Adipocyte (in vitro differentiated cells): Measurements from ENCODE around the gene DNMT3A.
A peak's percentile ranks its signal among the peaks of the same experiment; 100 is the strongest.

Experiments used
- DNase-seq: peaks from one replicate; pipeline ENCODE4 v3.0.0-alpha.2; 2015; ENCODE audit warnings: low read depth
- H3K27me3 ChIP-seq: replicated peaks from 2 replicates; pipeline ENCODE4 v1.7.0; 2013; ENCODE audit warnings: mild to moderate bottlenecking, low read length, moderate library complexity; ENCODE audit not compliant: control insufficient read depth, insufficient read depth
- H3K36me3 ChIP-seq: 2 replicates; pipeline ENCODE4 v1.7.0; 2013; ENCODE audit warnings: low read length, mild to moderate bottlenecking, moderate library complexity; ENCODE audit not compliant: control insufficient read depth, insufficient read depth, severe bottlenecking
- H3K4me1 ChIP-seq: 2 replicates; pipeline ENCODE4 v1.7.0; 2013; ENCODE audit warnings: mild to moderate bottlenecking, low read length, moderate library complexity; ENCODE audit not compliant: control insufficient read depth, insufficient read depth
- H3K4me3 ChIP-seq: 2 replicates; pipeline ENCODE4 v1.7.0; 2013; ENCODE audit warnings: mild to moderate bottlenecking, low read length, moderate library complexity
- H3K9ac ChIP-seq: 2 replicates; pipeline ENCODE4 v1.7.0; 2013; ENCODE audit warnings: mild to moderate bottlenecking, low read length, moderate library complexity
- H3K9me3 ChIP-seq: 2 replicates; pipeline ENCODE4 v1.7.0; 2013; ENCODE audit warnings: mild to moderate bottlenecking, low read length, moderate library complexity; ENCODE audit not compliant: control insufficient read depth

DNMT3A gene

GRCh38 chr2:25378731-25379490 is 37.2 kb upstream of the DNMT3A start:
- Histone ChIP-seq H3K9me3 (no peaks in the 10 kb centered on the region), H3K9ac (no peak overlapping the region), H3K4me3 (no peak overlapping the region), H3K36me3 (no peaks in the 10 kb centered on the region), H3K4me1 (peaks cover 4% of the 10 kb centered on the region), H3K27me3 (no peaks in the 10 kb centered on the region)
- no peak for DNase-seq

DNA sequence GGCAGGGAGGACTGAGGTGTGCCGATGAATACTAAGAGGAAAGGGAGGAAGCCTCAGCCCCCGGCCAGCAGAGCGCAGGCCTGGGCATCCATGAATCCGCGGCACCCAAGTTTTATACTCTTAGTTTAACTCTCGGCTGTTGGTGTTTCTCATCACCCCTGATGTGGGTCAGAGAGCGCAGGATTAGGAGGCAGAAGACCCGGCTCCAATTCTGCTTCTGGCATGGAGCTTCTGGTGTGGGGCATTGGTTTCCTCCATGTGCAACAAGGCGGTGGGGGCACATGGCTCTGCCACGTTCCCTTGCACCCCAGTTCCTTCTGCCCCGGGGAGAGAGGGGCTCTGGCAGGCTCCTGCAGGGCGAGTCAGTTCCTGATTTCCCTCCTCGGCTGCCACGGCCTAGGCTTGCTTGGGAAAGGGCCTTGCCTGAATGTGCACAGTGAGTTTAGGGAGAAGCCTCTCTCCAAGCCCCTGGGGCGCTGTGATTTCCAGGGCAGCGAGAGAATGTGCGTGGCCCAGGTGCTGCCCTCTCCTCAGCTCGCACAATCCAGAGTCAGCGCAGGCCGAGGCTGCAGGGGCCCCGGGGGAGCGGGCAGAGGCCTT is 36.2 kb upstream of the DNMT3A start:
- no peak overlapping the region for H3K9ac ChIP-seq
- no peaks in the 10 kb centered on the region for H3K36me3 ChIP-seq
- H3K4me3 ChIP-seq, result no peak overlapping the region
- no peaks in the 10 kb centered on the region for H3K27me3 ChIP-seq
- peaks cover 4% of the 10 kb centered on the region for H3K4me1 ChIP-seq
- DNase-seq, result no peak
- H3K9me3 ChIP-seq, result no peaks in the 10 kb centered on the region

DNA sequence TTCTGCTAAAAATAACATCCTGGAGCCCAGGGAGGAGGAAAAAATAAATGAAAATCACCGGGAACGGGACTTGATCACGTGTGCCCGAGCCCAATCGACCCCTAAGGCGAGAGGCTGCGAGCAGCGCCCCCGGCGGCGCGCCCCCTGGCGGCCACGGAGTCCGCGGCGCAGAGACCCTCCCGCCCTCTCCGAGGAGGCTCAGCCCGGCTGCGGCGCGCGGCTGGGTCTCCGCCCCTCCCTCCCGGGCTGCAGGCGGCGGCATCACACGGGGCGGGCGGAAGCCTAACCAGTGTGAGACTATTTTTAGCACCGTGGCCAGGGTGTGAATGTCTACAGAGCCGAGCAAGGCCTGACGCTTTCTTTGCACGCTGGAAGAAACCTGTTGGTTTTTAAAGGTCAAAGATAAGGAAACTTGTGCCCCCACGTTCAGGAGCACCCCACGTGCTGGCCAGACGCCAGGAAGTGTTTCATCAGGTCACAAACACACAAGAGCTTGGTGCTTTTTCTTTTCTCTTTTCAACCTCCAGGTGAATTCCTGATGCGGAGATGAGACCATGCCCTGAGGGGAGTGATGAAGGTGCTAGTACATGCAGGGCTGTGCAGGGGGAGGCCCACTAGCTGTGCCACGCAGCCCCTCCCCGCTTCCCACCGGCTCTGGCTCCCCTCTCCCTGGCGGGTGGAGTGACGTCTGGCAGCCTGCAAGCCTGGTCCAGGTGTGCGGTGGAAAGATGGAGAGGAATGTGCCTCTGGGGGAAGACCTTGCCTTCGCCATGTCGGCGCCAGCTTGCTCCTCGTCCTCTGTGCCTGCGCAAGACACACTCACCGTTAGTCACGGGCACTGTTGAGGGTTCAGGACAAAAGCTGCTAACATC is 35.3 kb upstream of the DNMT3A start:
- peaks cover 4% of the 10 kb centered on the region for H3K4me1 ChIP-seq
- no peaks in the 10 kb centered on the region for H3K36me3 ChIP-seq
- H3K9me3 ChIP-seq, result no peaks in the 10 kb centered on the region
- H3K27me3 ChIP-seq, result no peaks in the 10 kb centered on the region
- DNase-seq, result peak; percentile 92
- H3K4me3 ChIP-seq, result peak overlapping the region; percentile 71
- H3K9ac ChIP-seq, result peak overlapping the region; percentile 42

DNA sequence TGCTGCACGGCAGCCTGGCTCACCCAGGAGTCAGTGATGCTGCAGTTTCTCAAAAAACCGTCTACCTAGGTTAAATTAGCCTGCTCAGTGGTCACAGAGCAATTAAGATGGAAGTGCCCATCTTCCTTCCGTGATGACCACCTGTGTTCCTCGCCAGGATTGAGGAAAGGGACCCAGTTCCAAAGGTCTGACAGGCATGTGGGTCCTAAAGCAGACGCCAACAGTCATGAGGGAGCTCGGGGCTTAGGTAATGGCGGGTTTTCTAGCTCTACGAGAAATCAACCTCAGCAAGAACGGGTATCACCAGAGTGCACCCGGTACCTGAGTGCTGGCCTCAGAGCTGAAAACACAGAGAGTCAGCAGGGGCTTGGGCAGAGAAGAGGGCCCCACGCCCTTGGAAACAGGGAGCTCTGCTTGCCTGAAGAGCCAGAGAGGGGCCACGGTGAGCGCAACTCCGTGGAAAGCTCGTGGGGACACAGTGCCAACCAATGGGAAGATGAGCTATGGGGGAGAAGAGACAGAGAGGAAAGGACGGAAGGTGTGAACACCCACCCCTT is 34.3 kb upstream of the DNMT3A start:
- Histone ChIP-seq H3K27me3 (no peaks in the 10 kb centered on the region), H3K4me3 (peak overlapping the region; percentile 71), H3K9me3 (no peaks in the 10 kb centered on the region), H3K9ac (no peak overlapping the region), H3K36me3 (no peaks in the 10 kb centered on the region), H3K4me1 (peaks cover 4% of the 10 kb centered on the region)
- DNase-seq, result no peak

- Histone ChIP-seq H3K27me3 (no peaks in the 10 kb centered on the region), H3K4me3 (no peak overlapping the region), H3K36me3 (no peaks in the 10 kb centered on the region), H3K4me1 (peaks cover 4% of the 10 kb centered on the region), H3K9ac (no peak overlapping the region), H3K9me3 (no peaks in the 10 kb centered on the region)
- DNase-seq, result no peak
Observed at GRCh38 chr2:25375371-25375988, 33.8 kb upstream of the DNMT3A start.

DNA sequence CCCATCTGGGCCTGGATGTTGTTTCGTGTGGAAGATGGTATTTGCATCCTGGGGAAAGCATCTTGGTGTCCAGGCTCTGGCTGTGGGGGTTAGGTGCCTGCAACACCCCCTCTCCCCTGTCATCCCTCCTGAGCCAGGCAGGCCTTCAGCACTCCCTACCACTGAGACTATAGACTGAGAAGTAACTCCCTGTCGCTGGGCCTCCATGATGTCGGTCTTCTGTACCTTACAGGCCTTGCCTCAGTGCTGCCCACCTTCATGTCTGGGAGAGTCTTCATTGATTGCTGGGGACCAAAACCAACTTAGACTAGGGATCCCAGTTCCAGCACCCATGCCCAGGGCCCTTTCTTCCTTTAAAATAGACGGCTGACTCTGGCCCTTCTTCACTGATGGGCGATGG is 33.1 kb upstream of the DNMT3A start:
- H3K4me3 ChIP-seq, result no peak overlapping the region
- DNase-seq, result no peak
- no peaks in the 10 kb centered on the region for H3K9me3 ChIP-seq
- H3K9ac ChIP-seq, result no peak overlapping the region
- H3K36me3 ChIP-seq, result no peaks in the 10 kb centered on the region
- no peaks in the 10 kb centered on the region for H3K27me3 ChIP-seq
- H3K4me1 ChIP-seq, result peaks cover 4% of the 10 kb centered on the region

- H3K4me3 ChIP-seq, result no peak overlapping the region
- no peak for DNase-seq
- no peaks in the 10 kb centered on the region for H3K27me3 ChIP-seq
- no peaks in the 10 kb centered on the region for H3K9me3 ChIP-seq
- H3K9ac ChIP-seq, result no peak overlapping the region
- H3K36me3 ChIP-seq, result no peaks in the 10 kb centered on the region
- peaks cover 4% of the 10 kb centered on the region for H3K4me1 ChIP-seq
Observed at GRCh38 chr2:25374411-25374810, 32.7 kb upstream of the DNMT3A start.

- H3K9ac ChIP-seq, result no peak overlapping the region
- peaks cover 4% of the 10 kb centered on the region for H3K4me1 ChIP-seq
- H3K27me3 ChIP-seq, result no peaks in the 10 kb centered on the region
- H3K36me3 ChIP-seq, result no peaks in the 10 kb centered on the region
- no peak overlapping the region for H3K4me3 ChIP-seq
- H3K9me3 ChIP-seq, result no peaks in the 10 kb centered on the region
- DNase-seq, result no peak
Observed at GRCh38 chr2:25373269-25373981, 31.7 kb upstream of the DNMT3A start.

- Histone ChIP-seq H3K4me1 (peaks cover 4% of the 10 kb centered on the region), H3K9ac (no peak overlapping the region), H3K27me3 (no peaks in the 10 kb centered on the region), H3K4me3 (no peak overlapping the region), H3K9me3 (no peaks in the 10 kb centered on the region), H3K36me3 (no peaks in the 10 kb centered on the region)
- no peak for DNase-seq
Observed at GRCh38 chr2:25372405-25373268, 30.9 kb upstream of the DNMT3A start.
